ENCODE data around the gene PPIL1. TPM values are rescaled to one million over a fixed set of nuclear protein-coding genes. Genes with fewer than 3 reads are reported as not detected.

PPIL1 gene
- total and polyA plus RNA-seq, 4 donors, result 15.8 to 23.9 (median 20.3) TPM

DNA sequence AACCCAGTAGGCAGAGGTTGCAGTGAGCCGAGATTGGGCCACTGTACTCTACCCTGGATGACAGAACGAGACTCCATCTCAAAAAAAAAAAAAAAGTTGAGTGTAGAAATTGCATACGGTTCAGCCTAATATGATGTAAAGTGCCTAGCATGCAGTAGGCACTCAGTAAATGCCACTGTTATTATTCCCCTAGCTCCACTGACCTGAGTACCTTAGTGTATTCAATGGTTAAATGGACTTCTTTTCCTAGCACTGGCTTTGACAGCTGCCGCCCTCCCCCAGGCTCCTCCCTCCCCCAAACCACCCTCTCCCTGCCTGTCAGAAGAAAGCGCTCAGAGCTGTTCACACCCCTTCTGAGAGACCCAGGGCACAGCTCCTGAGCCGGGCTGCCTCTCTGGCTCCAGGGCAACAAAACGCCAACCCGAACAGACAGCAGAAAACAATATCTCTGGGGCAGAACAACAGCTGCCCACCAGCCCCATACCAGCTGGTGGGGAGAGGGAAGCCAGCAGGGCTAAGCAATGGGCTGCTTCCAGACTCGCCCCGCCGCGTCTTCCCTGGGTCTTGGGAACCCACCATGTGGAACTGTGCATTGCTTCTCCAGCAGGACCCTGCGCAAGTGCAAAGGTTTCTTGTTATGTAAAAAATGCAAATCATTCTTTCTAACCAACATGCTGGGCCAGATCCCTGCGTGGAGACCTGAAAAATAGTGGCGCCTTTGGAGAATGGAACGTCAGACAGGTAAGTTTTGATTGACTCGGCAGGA is 39.8 kb downstream of the PPIL1 start:
- H3K9me3 ChIP-seq (ENCODE audit: control insufficient read depth in 4 of 4, low read length in 3 of 4), result no peaks in the 10 kb centered on the region
- H3K4me3 ChIP-seq (ENCODE audit: low read depth in 1 of 3, low read length in 3 of 3), result no peak overlapping the region
- DNase-seq (ENCODE audit: low spot score), result no peak
- H3K4me1 ChIP-seq (ENCODE audit: control insufficient read depth in 4 of 4, insufficient read depth in 4 of 4, low read length in 3 of 4), result peaks cover 4 to 12% (median 9%) of the 10 kb centered on the region in 4 donors
- H3K9ac ChIP-seq (ENCODE audit: low read depth in 1 of 2, low read length in 2 of 2), result no peak overlapping the region
- TF ChIP-seq GABPA (IDR thresholded peaks at IDR 0.05 in 1 of 2, conservative IDR thresholded peaks at IDR 0.05 in 1 of 2) (no peak), SP1 (IDR thresholded peaks at IDR 0.05) (no peak), HNF4A (conservative IDR thresholded peaks at IDR 0.05) (no peak), FOXA1 (IDR thresholded peaks at IDR 0.05) (no peak), YY1 (IDR thresholded peaks at IDR 0.05) (no peak), FOXA2 (IDR thresholded peaks at IDR 0.05) (no peak), NR2F2 (IDR thresholded peaks at IDR 0.05) (no peak), TAF1 (conservative IDR thresholded peaks at IDR 0.05) (no peak), JUND (IDR thresholded peaks at IDR 0.05) (no peak), RXRA (IDR thresholded peaks at IDR 0.05) (no peak), EGR1 (IDR thresholded peaks at IDR 0.05; ENCODE audit: low read depth in 2 of 2) (no peak)
- TF ChIP-seq, protein P1, sequence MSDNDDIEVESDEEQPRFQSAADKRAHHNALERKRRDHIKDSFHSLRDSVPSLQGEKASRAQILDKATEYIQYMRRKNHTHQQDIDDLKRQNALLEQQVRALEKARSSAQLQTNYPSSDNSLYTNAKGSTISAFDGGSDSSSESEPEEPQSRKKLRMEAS (IDR thresholded peaks at IDR 0.05), result no peak
- TF ChIP-seq, protein P2, sequence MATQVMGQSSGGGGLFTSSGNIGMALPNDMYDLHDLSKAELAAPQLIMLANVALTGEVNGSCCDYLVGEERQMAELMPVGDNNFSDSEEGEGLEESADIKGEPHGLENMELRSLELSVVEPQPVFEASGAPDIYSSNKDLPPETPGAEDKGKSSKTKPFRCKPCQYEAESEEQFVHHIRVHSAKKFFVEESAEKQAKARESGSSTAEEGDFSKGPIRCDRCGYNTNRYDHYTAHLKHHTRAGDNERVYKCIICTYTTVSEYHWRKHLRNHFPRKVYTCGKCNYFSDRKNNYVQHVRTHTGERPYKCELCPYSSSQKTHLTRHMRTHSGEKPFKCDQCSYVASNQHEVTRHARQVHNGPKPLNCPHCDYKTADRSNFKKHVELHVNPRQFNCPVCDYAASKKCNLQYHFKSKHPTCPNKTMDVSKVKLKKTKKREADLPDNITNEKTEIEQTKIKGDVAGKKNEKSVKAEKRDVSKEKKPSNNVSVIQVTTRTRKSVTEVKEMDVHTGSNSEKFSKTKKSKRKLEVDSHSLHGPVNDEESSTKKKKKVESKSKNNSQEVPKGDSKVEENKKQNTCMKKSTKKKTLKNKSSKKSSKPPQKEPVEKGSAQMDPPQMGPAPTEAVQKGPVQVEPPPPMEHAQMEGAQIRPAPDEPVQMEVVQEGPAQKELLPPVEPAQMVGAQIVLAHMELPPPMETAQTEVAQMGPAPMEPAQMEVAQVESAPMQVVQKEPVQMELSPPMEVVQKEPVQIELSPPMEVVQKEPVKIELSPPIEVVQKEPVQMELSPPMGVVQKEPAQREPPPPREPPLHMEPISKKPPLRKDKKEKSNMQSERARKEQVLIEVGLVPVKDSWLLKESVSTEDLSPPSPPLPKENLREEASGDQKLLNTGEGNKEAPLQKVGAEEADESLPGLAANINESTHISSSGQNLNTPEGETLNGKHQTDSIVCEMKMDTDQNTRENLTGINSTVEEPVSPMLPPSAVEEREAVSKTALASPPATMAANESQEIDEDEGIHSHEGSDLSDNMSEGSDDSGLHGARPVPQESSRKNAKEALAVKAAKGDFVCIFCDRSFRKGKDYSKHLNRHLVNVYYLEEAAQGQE (IDR thresholded peaks at IDR 0.05), result no peak
- TF ChIP-seq, protein P3, sequence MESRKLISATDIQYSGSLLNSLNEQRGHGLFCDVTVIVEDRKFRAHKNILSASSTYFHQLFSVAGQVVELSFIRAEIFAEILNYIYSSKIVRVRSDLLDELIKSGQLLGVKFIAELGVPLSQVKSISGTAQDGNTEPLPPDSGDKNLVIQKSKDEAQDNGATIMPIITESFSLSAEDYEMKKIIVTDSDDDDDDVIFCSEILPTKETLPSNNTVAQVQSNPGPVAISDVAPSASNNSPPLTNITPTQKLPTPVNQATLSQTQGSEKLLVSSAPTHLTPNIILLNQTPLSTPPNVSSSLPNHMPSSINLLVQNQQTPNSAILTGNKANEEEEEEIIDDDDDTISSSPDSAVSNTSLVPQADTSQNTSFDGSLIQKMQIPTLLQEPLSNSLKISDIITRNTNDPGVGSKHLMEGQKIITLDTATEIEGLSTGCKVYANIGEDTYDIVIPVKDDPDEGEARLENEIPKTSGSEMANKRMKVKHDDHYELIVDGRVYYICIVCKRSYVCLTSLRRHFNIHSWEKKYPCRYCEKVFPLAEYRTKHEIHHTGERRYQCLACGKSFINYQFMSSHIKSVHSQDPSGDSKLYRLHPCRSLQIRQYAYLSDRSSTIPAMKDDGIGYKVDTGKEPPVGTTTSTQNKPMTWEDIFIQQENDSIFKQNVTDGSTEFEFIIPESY (IDR thresholded peaks at IDR 0.05), result no peak
- TF ChIP-seq, protein P4, sequence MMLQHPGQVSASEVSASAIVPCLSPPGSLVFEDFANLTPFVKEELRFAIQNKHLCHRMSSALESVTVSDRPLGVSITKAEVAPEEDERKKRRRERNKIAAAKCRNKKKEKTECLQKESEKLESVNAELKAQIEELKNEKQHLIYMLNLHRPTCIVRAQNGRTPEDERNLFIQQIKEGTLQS (IDR thresholded peaks at IDR 0.05), result no peak
- TF ChIP-seq, protein P5, sequence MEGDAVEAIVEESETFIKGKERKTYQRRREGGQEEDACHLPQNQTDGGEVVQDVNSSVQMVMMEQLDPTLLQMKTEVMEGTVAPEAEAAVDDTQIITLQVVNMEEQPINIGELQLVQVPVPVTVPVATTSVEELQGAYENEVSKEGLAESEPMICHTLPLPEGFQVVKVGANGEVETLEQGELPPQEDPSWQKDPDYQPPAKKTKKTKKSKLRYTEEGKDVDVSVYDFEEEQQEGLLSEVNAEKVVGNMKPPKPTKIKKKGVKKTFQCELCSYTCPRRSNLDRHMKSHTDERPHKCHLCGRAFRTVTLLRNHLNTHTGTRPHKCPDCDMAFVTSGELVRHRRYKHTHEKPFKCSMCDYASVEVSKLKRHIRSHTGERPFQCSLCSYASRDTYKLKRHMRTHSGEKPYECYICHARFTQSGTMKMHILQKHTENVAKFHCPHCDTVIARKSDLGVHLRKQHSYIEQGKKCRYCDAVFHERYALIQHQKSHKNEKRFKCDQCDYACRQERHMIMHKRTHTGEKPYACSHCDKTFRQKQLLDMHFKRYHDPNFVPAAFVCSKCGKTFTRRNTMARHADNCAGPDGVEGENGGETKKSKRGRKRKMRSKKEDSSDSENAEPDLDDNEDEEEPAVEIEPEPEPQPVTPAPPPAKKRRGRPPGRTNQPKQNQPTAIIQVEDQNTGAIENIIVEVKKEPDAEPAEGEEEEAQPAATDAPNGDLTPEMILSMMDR (IDR thresholded peaks at IDR 0.05; ENCODE audit: low read depth, low read length, missing input control), result no peak
- no peak overlapping the region for H3K27ac ChIP-seq (ENCODE audit: low read depth in 1 of 2, low read length in 2 of 2)
- no peaks in the 10 kb centered on the region for H3K36me3 ChIP-seq (ENCODE audit: control insufficient read depth in 4 of 4, insufficient read depth in 3 of 4, low read depth in 1 of 4, low read length in 3 of 4)
- WGBS, result 71% methylated on average over 17 of the region's 17 CpGs
- peaks cover 0 to 4% (median 2%) of the 10 kb centered on the region in 4 donors for H3K27me3 ChIP-seq (ENCODE audit: control insufficient read depth in 4 of 4, insufficient read depth in 4 of 4, low read length in 3 of 4)

All from liver (tissue), 9 donors.